ENCODE measurements around the gene MYEF2.

GRCh38 chr15:48153526-48153925 is 24.6 kb downstream of the MYEF2 start:
- TF ChIP-seq CTCF (IDR thresholded peaks at IDR 0.05) (no peak), POLR2A (IDR thresholded peaks at IDR 0.05) (no peak)

All from testis (tissue), 2 donors.